AG09309 (cell line): ENCODE data around the gene CAGE1.

Experiments used
- DNase-seq: peaks from one replicate; pipeline ENCODE4 v3.0.0-alpha.2; 2010; ENCODE audit warnings: low read depth
- H3K4me3 ChIP-seq: 2 replicates; pipeline ENCODE4 v1.5.1; 2011; ENCODE audit warnings: mild to moderate bottlenecking, low read depth, low read length, moderate library complexity; ENCODE audit not compliant: control insufficient read depth
- TF ChIP-seq, protein P1 (sequence below): IDR thresholded peaks from 2 replicates; pipeline ENCODE4 v1.5.1; 2011; ENCODE audit warnings: mild to moderate bottlenecking, low read depth, low read length, inconsistent platforms; ENCODE audit not compliant: insufficient read depth, control insufficient read depth; ENCODE audit errors: missing control alignments

CAGE1 gene

DNA sequence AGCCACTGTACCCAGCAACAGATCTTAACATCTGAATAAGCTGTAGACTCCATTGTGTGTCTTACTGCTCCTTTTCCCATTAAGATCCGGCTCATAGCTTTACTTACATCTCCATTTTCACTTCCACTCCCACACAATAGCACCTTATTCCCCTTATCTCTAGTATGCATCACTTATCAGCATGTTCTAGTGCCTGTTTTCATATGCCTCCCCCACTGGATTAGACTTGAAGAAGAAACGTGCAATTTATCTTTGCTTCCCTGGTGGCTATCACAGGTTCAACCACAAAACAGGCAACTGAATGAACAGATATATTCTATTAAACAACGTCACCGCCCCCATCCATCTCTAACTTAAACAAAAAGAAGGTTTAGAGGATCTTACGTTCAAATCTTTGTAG lies 88.6 kb downstream of the CAGE1 start:
- TF ChIP-seq, protein P1, sequence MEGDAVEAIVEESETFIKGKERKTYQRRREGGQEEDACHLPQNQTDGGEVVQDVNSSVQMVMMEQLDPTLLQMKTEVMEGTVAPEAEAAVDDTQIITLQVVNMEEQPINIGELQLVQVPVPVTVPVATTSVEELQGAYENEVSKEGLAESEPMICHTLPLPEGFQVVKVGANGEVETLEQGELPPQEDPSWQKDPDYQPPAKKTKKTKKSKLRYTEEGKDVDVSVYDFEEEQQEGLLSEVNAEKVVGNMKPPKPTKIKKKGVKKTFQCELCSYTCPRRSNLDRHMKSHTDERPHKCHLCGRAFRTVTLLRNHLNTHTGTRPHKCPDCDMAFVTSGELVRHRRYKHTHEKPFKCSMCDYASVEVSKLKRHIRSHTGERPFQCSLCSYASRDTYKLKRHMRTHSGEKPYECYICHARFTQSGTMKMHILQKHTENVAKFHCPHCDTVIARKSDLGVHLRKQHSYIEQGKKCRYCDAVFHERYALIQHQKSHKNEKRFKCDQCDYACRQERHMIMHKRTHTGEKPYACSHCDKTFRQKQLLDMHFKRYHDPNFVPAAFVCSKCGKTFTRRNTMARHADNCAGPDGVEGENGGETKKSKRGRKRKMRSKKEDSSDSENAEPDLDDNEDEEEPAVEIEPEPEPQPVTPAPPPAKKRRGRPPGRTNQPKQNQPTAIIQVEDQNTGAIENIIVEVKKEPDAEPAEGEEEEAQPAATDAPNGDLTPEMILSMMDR: no peak
- H3K4me3 ChIP-seq: no peak overlapping the region
- no peak for DNase-seq

DNA sequence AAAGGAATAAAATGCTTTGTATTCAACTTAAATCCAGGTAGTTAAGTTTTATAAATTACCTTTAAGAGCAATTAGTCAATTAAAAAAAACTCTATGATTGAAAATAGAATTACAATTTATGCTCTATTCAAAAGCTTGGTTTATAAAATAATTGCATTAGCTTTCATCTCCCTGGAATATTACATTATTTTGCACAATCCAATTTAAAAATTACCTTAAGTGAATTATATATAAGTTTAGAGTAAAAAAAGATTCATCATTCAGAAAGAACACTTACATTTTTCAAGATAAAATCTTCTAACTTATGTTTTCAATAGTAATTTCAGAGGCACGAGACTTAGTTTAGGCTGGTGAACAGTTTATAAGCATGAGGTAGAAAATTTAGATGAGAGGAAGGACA lies 91.4 kb downstream of the CAGE1 start:
- no peak for DNase-seq
- no peak overlapping the region for H3K4me3 ChIP-seq
- TF ChIP-seq, protein P1: no peak

DNA sequence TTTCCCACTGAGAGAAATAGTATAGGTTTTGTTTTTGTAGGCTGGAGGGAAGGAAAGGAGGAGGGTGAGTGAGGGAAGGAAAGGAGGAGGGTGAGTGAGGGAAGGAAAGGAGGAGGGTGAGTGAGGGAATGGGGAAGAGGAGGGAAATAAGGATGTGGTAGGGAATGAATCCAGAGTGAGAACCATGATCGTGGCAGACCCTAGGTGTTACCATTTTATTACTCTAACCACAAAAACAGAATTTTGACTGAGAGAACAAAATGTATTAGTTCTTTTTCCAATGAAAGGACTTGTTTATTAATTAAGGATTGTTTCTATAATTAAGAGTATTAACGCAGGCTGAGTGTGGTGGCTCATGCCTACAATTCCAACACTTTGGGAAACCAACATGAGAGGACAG lies 92.9 kb downstream of the CAGE1 start:
- no peak overlapping the region for H3K4me3 ChIP-seq
- TF ChIP-seq, protein P1: no peak
- DNase-seq: no peak

DNA sequence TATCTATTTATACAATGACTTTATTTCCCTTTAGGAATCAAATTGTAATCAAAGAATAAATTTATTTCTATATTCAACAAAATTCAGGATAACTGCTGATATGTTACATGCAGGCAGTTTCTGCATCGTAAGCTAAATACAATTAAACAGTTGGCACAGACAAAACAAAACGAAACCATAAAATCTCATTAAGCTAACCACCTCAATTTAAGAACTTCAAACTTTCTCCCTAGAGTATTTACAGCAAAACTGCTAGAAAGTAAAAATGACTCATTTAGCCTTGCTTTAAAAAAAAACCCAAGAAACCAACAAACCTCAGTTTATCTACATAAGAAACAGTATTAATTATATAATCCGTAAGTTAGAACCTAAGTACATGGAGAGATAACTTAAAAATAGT lies 93.6 kb downstream of the CAGE1 start:
- no peak for DNase-seq
- no peak overlapping the region for H3K4me3 ChIP-seq
- TF ChIP-seq, protein P1: no peak

DNA sequence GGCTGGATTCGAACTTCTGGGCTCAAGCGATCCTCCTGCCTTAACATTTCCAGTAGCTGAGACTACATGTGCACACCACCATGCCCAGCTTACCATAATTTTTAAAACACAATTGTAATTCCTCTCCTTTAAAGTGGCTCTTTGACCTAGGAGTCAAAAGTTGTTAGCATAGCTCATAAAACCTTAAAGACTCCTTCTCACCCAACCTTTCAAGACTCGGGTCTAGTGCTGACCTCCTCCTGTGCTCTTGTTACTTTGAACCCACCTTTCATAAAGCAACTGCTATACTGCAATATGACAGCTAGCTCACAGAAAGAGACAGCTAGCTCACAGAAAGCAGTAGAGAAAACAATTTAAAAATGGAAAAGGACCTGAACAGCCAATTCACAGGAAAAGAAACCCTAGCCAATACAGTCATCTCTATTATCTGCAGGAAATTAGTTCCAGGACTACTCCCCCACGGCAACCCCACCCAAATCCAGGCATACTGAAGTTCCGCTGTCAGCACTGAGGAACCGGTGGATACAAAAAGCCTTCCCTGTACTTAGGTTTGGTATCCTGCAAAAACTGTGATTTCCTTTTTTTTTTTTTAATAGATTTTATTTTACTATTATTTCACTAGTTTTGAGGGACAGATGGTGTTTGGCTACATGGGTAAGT lies 96.8 kb downstream of the CAGE1 start:
- no peak overlapping the region for H3K4me3 ChIP-seq
- TF ChIP-seq, protein P1: no peak
- no peak for DNase-seq

DNA sequence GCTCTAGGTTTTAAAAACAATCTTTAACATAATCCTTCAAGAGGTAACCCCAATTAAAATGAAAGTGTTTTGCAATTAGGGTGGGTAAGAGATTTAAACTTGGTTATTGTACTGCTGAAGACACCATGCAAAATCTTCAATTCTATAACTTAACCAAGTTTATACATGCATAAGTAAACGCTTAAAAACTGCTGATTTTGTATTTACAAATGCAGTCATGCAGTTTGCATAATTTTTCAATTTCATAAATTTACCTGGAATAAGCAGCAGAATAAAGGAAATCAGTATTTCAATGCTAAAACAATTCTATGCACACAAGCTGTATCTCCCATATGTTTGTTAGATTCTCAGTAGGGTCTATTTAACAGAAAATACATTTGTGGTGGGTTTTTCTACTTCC lies 99.5 kb downstream of the CAGE1 start:
- DNase-seq: no peak
- TF ChIP-seq, protein P1: no peak
- H3K4me3 ChIP-seq: no peak overlapping the region

DNA sequence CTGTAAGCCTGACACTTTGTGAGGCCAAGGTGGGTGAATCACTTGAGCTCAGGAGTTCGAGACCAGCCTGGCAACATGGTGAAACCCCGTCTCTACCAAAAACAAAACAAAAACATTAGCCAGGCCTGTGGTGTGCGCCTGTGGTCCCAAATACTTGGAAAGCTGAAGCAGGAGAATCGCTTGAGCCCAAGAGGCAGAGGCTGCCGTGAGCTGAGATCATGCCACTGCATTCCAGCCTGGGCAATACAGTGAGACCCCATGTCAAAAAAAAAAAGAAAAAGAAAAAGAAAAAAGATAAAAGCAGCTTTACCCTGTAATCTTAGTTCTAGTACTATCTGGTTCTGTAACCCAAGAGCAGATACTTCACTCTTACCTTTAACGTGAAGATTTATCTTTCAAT lies 104.1 kb downstream of the CAGE1 start:
- TF ChIP-seq, protein P1: no peak
- no peak for DNase-seq
- H3K4me3 ChIP-seq: no peak overlapping the region
